RWPE2 (cell line): ENCODE data around the gene CYP2C18.

Experiments used
- ATAC-seq: fragments of 200-7000 bp; cut with Tn5 transposase; 3 replicates; pipeline ENCODE4 v1.9.1; 2021; ENCODE audit warnings: low read depth
- DNase-seq: peaks from one replicate; pipeline ENCODE4 v3.0.0-alpha.2; 2020; ENCODE audit warnings: low spot score
- H3K27ac ChIP-seq: fragments of 450-650 bp; 2 replicates; pipeline ENCODE4 v1.5.1; 2017; ENCODE audit warnings: mild to moderate bottlenecking; ENCODE audit not compliant: poor library complexity, severe bottlenecking
- H3K27me3 ChIP-seq: fragments of 250-450 bp; sonication (Bioruptor Pico); 2 replicates; pipeline ENCODE4 v1.5.1; 2021; ENCODE audit warnings: mild to moderate bottlenecking, moderate library complexity; ENCODE audit not compliant: insufficient read depth, poor library complexity, severe bottlenecking
- H3K36me3 ChIP-seq: fragments of 250-450 bp; sonication (Bioruptor Pico); 2 replicates; pipeline ENCODE4 v1.5.1; 2020; ENCODE audit warnings: low read depth, mild to moderate bottlenecking, moderate library complexity
- H3K4me1 ChIP-seq: fragments of 250-450 bp; sonication (Bioruptor Pico); 2 replicates; pipeline ENCODE4 v1.5.1; 2021; ENCODE audit warnings: mild to moderate bottlenecking, moderate library complexity; ENCODE audit not compliant: insufficient read depth, poor library complexity, severe bottlenecking
- H3K4me3 ChIP-seq: fragments of 250-450 bp; sonication (Bioruptor Pico); 2 replicates; pipeline ENCODE4 v1.5.1; 2021; ENCODE audit warnings: mild to moderate bottlenecking, moderate library complexity; ENCODE audit not compliant: severe bottlenecking
- H3K9me3 ChIP-seq: fragments of 250-450 bp; sonication (Bioruptor Pico); 2 replicates; pipeline ENCODE4 v1.5.1; 2021; ENCODE audit warnings: mild to moderate bottlenecking, moderate library complexity; ENCODE audit not compliant: severe bottlenecking
- TF ChIP-seq, protein P1 (sequence below): fragments of 450-650 bp; IDR thresholded peaks from one replicate; pipeline ENCODE4 v1.5.1; 2017; ENCODE audit warnings: mild to moderate bottlenecking, moderate library complexity; ENCODE audit not compliant: poor library complexity, severe bottlenecking

CYP2C18 gene

DNA sequence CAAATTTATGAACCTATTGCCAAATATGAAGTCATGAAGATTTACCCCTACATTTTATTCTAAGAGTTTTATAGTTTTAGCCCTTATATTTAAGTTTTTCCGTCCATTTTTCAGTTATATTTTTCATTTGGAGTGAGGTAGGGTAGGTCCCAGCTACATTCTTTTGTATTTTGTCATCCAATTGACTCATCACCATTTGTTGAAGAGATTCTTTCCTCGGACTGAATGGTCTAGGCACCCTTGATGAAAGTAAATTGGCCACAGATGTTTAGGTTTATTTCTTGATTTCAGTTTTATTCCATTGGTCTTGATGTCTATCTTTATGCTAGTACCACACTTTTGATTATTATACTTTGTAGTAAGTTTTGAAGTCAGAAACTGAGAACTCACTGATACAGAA, 101.7 kb downstream of the CYP2C18 start:
- TF ChIP-seq, protein P1, sequence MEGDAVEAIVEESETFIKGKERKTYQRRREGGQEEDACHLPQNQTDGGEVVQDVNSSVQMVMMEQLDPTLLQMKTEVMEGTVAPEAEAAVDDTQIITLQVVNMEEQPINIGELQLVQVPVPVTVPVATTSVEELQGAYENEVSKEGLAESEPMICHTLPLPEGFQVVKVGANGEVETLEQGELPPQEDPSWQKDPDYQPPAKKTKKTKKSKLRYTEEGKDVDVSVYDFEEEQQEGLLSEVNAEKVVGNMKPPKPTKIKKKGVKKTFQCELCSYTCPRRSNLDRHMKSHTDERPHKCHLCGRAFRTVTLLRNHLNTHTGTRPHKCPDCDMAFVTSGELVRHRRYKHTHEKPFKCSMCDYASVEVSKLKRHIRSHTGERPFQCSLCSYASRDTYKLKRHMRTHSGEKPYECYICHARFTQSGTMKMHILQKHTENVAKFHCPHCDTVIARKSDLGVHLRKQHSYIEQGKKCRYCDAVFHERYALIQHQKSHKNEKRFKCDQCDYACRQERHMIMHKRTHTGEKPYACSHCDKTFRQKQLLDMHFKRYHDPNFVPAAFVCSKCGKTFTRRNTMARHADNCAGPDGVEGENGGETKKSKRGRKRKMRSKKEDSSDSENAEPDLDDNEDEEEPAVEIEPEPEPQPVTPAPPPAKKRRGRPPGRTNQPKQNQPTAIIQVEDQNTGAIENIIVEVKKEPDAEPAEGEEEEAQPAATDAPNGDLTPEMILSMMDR: no peak
- H3K27me3 ChIP-seq: no peaks in the 10 kb centered on the region
- no peak for DNase-seq
- no peak for ATAC-seq
- no peak overlapping the region for H3K27ac ChIP-seq
- H3K4me3 ChIP-seq: no peak overlapping the region
- H3K9me3 ChIP-seq: no peaks in the 10 kb centered on the region
- no peaks in the 10 kb centered on the region for H3K36me3 ChIP-seq
- no peaks in the 10 kb centered on the region for H3K4me1 ChIP-seq
